DND-41 (cell line): ENCODE results near the gene KIAA1755.
A peak's percentile ranks its signal among the peaks of the same experiment; 100 is the strongest.

Experiments used
- ATAC-seq: fragments of 200-7000 bp; cut with Tn5 transposase; 3 replicates; pipeline ENCODE4 v1.9.1; 2021; ENCODE audit warnings: low read depth; ENCODE audit not compliant: insufficient read depth
- DNase-seq: peaks from one replicate; pipeline ENCODE4 v3.0.0-alpha.2; 2020
- H2AFZ ChIP-seq: 2 replicates; pipeline ENCODE4 v1.6.0; 2012; ENCODE audit warnings: low read depth, low read length
- H3K27ac ChIP-seq: 2 replicates; pipeline ENCODE4 v1.5.1; 2012; ENCODE audit warnings: low read length, inconsistent platforms
- H3K27me3 ChIP-seq: fragments of 200-600 bp; sonication (generic); 2 replicates; pipeline ENCODE4 v1.6.0; 2012; ENCODE audit warnings: low read length, mild to moderate bottlenecking, inconsistent platforms; ENCODE audit not compliant: insufficient read depth, poor library complexity
- H3K36me3 ChIP-seq: 2 replicates; pipeline ENCODE4 v1.5.1; 2012; ENCODE audit warnings: low read length, inconsistent platforms; ENCODE audit not compliant: insufficient read depth
- H3K4me1 ChIP-seq: 2 replicates; pipeline ENCODE4 v1.5.1; 2012; ENCODE audit warnings: mild to moderate bottlenecking, low read length; ENCODE audit not compliant: insufficient read depth
- H3K4me2 ChIP-seq: 2 replicates; pipeline ENCODE4 v1.6.0; 2012; ENCODE audit warnings: mild to moderate bottlenecking, moderate library complexity, low read length, inconsistent platforms; ENCODE audit not compliant: insufficient read depth
- H3K4me3 ChIP-seq, 2 experiments: fragments of 200-600 bp in 1 of 2; shearing (Covaris generic) in 1 of 2; 2 replicates each; pipeline ENCODE4 v1.5.1; 2012 to 2016; ENCODE audit warnings: inconsistent platforms in 2 of 2, low read length in 2 of 2, mild to moderate bottlenecking in 2 of 2, low read depth in 1 of 2, moderate library complexity in 1 of 2
- H3K79me2 ChIP-seq: 2 replicates; pipeline ENCODE4 v1.6.0; 2012; ENCODE audit warnings: low read length, inconsistent platforms; ENCODE audit not compliant: insufficient read depth
- H3K9ac ChIP-seq: 2 replicates; pipeline ENCODE4 v1.6.0; 2012; ENCODE audit warnings: low read depth, mild to moderate bottlenecking, inconsistent platforms, low read length, moderate library complexity
- H3K9me3 ChIP-seq: 2 replicates; pipeline ENCODE4 v1.5.1; 2012; ENCODE audit warnings: low read length, moderate library complexity, mild to moderate bottlenecking, inconsistent platforms; ENCODE audit not compliant: insufficient read depth, severe bottlenecking
- H4K20me1 ChIP-seq: 2 replicates; pipeline ENCODE4 v1.6.0; 2012; ENCODE audit warnings: low read length; ENCODE audit not compliant: insufficient read depth
- EZH2 ChIP-seq: IDR thresholded peaks from 3 replicates; pipeline ENCODE4 v1.6.1; 2012; ENCODE audit warnings: borderline replicate concordance, low read depth, mild to moderate bottlenecking, moderate library complexity, low read length, inconsistent platforms; ENCODE audit not compliant: severe bottlenecking
- TF ChIP-seq, protein P1 (sequence below): IDR thresholded peaks from 2 replicates; pipeline ENCODE4 v1.5.1; 2012; ENCODE audit warnings: borderline replicate concordance, low read length, moderate library complexity, mild to moderate bottlenecking; ENCODE audit not compliant: poor library complexity, severe bottlenecking; ENCODE audit errors: extremely low read depth

KIAA1755 gene

GRCh38 chr20:38177201-38177600 is 83.3 kb downstream of the KIAA1755 start:
- no peak overlapping the region for H2AFZ ChIP-seq

DNA sequence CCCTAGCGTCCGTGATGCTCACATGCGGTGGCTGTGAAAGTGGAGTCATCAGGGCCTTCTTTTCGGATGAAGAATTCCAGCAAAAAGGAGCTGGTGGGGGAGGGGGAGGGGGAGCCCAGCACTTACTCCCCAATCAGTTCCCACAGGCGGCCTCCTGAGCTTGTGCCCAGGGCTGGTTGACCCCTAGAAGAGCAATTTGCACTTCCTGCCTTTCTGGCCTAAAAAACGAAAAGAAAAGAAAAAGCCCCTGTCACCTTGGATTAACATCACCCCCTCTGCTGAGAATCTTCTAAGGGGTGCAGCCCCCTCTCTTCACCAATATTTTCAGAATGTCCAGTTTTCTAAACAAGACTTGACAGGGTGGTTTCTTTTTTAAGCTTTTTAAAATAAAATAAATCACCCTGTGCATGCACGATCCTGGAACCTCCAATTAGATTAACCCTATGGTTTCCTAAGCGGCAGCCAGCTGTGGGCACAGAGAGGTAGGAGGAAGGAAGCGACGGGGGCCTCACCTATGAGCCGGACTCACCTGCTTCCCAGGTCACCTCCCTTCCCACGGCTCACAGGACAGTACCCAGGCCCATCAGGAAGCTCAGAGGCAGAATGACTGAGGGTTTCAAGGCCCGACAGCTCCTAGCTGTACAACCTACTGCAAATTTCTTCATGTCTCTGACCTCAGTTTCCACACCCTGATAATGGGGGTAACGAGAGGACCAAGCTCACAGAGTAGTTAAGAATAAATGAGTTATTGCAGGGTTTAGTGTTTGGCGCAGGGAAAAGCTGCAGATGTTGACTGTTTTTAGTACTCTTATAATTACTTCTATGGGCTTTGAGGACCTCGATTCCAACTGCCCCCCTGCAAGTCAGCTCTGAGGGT is 85.0 kb downstream of the KIAA1755 start:
- H3K4me2 ChIP-seq, result no peak overlapping the region
- H3K27me3 ChIP-seq, result peaks cover 17% of the 10 kb centered on the region
- H3K36me3 ChIP-seq, result no peaks in the 10 kb centered on the region
- H2AFZ ChIP-seq, result no peak overlapping the region
- H3K79me2 ChIP-seq, result no peaks in the 10 kb centered on the region
- no peak overlapping the region for H3K4me3 ChIP-seq
- DNase-seq (no peak), ATAC-seq (no peak)
- no peaks in the 10 kb centered on the region for H3K9me3 ChIP-seq
- no peak overlapping the region for H3K9ac ChIP-seq
- H3K4me1 ChIP-seq, result no peaks in the 10 kb centered on the region
- TF ChIP-seq, protein P1, sequence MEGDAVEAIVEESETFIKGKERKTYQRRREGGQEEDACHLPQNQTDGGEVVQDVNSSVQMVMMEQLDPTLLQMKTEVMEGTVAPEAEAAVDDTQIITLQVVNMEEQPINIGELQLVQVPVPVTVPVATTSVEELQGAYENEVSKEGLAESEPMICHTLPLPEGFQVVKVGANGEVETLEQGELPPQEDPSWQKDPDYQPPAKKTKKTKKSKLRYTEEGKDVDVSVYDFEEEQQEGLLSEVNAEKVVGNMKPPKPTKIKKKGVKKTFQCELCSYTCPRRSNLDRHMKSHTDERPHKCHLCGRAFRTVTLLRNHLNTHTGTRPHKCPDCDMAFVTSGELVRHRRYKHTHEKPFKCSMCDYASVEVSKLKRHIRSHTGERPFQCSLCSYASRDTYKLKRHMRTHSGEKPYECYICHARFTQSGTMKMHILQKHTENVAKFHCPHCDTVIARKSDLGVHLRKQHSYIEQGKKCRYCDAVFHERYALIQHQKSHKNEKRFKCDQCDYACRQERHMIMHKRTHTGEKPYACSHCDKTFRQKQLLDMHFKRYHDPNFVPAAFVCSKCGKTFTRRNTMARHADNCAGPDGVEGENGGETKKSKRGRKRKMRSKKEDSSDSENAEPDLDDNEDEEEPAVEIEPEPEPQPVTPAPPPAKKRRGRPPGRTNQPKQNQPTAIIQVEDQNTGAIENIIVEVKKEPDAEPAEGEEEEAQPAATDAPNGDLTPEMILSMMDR, result no peak
- no peak for TF ChIP-seq EZH2
- no peak overlapping the region for H3K27ac ChIP-seq
- H4K20me1 ChIP-seq, result peaks cover under 1% of the 10 kb centered on the region; the same call in 1 of the 2 replicates

More at GRCh38 chr20:38177201-38177600, 83.3 kb downstream of the KIAA1755 start:
- ATAC-seq, result no peak
- Histone ChIP-seq H3K27me3 (peaks cover 8% of the 10 kb centered on the region), H4K20me1 (peaks cover 3% of the 10 kb centered on the region; the same call in 1 of the 2 replicates), H3K27ac (no peak overlapping the region), H3K4me1 (no peaks in the 10 kb centered on the region), H3K36me3 (no peaks in the 10 kb centered on the region), H3K9me3 (no peaks in the 10 kb centered on the region), H3K4me3 (no peak overlapping the region), H3K79me2 (no peaks in the 10 kb centered on the region), H3K4me2 (no peak overlapping the region), H3K9ac (no peak overlapping the region)
- no peak for TF ChIP-seq EZH2
- TF ChIP-seq, protein P1, result no peak
- DNase-seq, result no peak

DNA sequence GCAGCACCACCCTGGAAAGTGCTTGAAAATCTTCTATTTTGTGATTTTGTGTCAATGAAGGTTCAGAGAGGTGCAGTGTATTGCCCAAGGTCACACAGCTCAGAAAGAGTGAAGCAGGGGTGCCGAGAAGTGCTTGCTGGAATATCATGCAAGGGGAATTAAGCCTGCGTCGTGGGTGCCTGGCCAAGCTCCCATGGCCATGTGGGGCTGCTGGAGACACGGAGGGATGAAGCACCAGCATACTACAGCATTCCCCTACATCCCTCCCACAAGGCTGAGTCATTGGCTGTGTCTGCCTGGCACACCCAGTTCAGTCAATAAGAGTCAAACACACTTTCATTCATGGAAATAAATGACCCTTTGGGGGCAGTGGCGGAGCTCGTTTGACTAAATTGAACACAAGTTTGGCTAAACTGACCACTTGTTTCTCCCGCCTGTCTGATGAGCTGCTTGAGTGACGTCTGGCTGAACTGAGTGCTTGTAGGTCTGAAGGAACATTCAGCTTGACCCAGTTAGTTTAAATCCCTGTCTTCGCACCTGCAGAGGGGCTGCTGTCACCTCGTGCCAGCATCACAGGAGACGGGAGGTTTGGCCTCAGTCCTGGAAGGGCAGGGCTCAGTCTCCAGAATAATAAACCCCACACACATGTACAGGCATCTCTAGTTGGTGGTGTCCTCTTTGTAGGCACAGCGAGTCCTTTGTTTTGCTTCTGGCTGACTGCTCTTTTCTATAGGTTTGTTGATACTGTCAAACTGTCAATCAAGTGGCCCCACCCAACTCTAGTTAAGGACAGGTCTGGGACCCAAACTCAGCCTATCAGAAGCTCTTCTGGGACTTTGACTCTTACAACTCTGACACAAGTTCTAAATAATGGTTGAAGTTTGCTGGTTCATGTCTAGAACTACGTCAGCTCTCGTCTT is 87.0 kb downstream of the KIAA1755 start:
- Histone ChIP-seq H4K20me1 (0 out of 2 replicates have a peak, but pooled peaks cover 2% of the 10 kb centered on the region), H3K4me1 (no peaks in the 10 kb centered on the region), H3K4me3 (no peak overlapping the region), H3K4me2 (no peak overlapping the region), H3K36me3 (no peaks in the 10 kb centered on the region), H3K9ac (no peak overlapping the region), H3K79me2 (no peaks in the 10 kb centered on the region), H3K27ac (no peak overlapping the region), H3K9me3 (no peaks in the 10 kb centered on the region), H3K27me3 (peaks cover 17% of the 10 kb centered on the region), H2AFZ (0 out of 2 replicates have a peak overlapping the region, but pooled peaks have one; percentile 15)
- DNase-seq (no peak), ATAC-seq (no peak)
- no peak for TF ChIP-seq EZH2
- TF ChIP-seq, protein P1, result no peak
